B cell (primary cell): ENCODE measurements around the gene MRPL33. TPM values are rescaled to one million over a fixed set of nuclear protein-coding genes. Genes with fewer than 3 reads are reported as not detected.

Experiments used
- ATAC-seq: fragments of 200-7000 bp; cut with Tn5 transposase; one replicate; pipeline ENCODE4 v1.10.0; 2021; ENCODE audit warnings: low read depth, mild to moderate bottlenecking, moderate number of reproducible peaks, moderate library complexity
- CTCF ChIA-PET: fragments of 350-600 bp; sonication (Branson Sonifier 250); formaldehyde crosslinking; loops from one replicate; lab custom pipeline; 2021; ENCODE audit warnings: antibody characterized with exemption, inconsistent platforms; lab: Charles Lee
- POLR2A ChIA-PET: fragments of 350-600 bp; sonication (Branson Sonifier 250); formaldehyde crosslinking; loops from one replicate; lab custom pipeline; 2021; ENCODE audit warnings: antibody characterized with exemption; lab: Charles Lee
- DNase-seq: peaks from one replicate; pipeline ENCODE4 v3.0.0; 2013
- H2AFZ ChIP-seq: 2 replicates; pipeline ENCODE4 v1.6.1; 2012; ENCODE audit warnings: mild to moderate bottlenecking, low read depth, low read length; ENCODE audit not compliant: insufficient read depth, poor library complexity, severe bottlenecking
- H3K27ac ChIP-seq, 2 donors: 1 replicate in 1 of 2; 2 replicates in 1 of 2; pipeline ENCODE4 v1.5.1; 2012 to 2013; ENCODE audit warnings: low read length in 2 of 2, mild to moderate bottlenecking in 2 of 2, moderate library complexity in 1 of 2
- H3K27me3 ChIP-seq, 4 experiments: fragments of 200-600 bp in 1 of 4; sonication (generic) in 1 of 4; replicated peaks in 1 of 4; 1 replicate in 2 of 4; 2 replicates in 2 of 4; pipeline versions ENCODE4 v1.6.1 to v1.7.0; 2013 to 2016; ENCODE audit warnings: low read length in 3 of 4, mild to moderate bottlenecking in 2 of 4, mixed read lengths in 1 of 4, moderate library complexity in 1 of 4; ENCODE audit not compliant: insufficient read depth in 4 of 4, control insufficient read depth in 3 of 4; ENCODE audit errors: control extremely low read depth in 1 of 4
- H3K36me3 ChIP-seq, 2 experiments: replicated peaks in 1 of 2; 1 replicate in 1 of 2; 2 replicates in 1 of 2; pipeline versions ENCODE4 v1.6.1 to v1.7.1; 2013; ENCODE audit warnings: low read length in 1 of 2; ENCODE audit not compliant: insufficient read depth in 2 of 2, control insufficient read depth in 1 of 2; ENCODE audit errors: control extremely low read depth in 1 of 2, extremely low read depth in 1 of 2
- H3K4me1 ChIP-seq, 2 donors: fragments of 200-600 bp in 1 of 2; sonication (generic) in 1 of 2; 1 replicate in 1 of 2; 2 replicates in 1 of 2; pipeline versions ENCODE4 v1.5.1 to v1.6.1; 2013 to 2017; ENCODE audit warnings: low read length in 2 of 2; ENCODE audit not compliant: control insufficient read depth in 2 of 2, insufficient read depth in 2 of 2
- H3K4me2 ChIP-seq: replicated peaks from 2 replicates; pipeline ENCODE3; 2012; ENCODE audit warnings: mild to moderate bottlenecking, low read depth, low read length; ENCODE audit not compliant: poor library complexity, severe bottlenecking
- H3K4me3 ChIP-seq, 5 experiments: fragments of 200-600 bp in 1 of 5; sonication (generic) in 1 of 5; 1 replicate in 3 of 5; 2 replicates in 2 of 5; pipeline versions ENCODE4 v1.5.1 to v1.7.0; 2011 to 2016; ENCODE audit warnings: low read length in 4 of 5, mild to moderate bottlenecking in 4 of 5, low read depth in 2 of 5, control low read depth in 1 of 5, moderate library complexity in 1 of 5; ENCODE audit not compliant: insufficient read depth in 1 of 5; ENCODE audit errors: control extremely low read depth in 1 of 5, extremely low read depth in 1 of 5
- H3K79me2 ChIP-seq: fragments of 200-600 bp; sonication (generic); one replicate; pipeline ENCODE4 v1.6.0; 2016; ENCODE audit warnings: low read length; ENCODE audit not compliant: control insufficient read depth, insufficient read depth
- H3K9ac ChIP-seq: fragments of 200-600 bp; sonication (generic); 2 replicates; pipeline ENCODE4 v1.6.1; 2017; ENCODE audit warnings: mild to moderate bottlenecking, low read length, moderate library complexity
- H3K9me3 ChIP-seq, 3 donors: one replicate each; pipeline versions ENCODE4 v1.6.1 to v1.7.1; 2013; ENCODE audit warnings: low read length in 2 of 3; ENCODE audit not compliant: control insufficient read depth in 2 of 3, insufficient read depth in 1 of 3; ENCODE audit errors: control extremely low read depth in 1 of 3
- H4K20me1 ChIP-seq: 2 replicates; pipeline ENCODE4 v1.6.0; 2012; ENCODE audit warnings: mild to moderate bottlenecking, low read length; ENCODE audit not compliant: insufficient read depth, control insufficient read depth, poor library complexity, severe bottlenecking
- H3K27ac Mint-ChIP-seq: one replicate; pipeline ENCODE4 v1.8.0; 2021; ENCODE audit warnings: mixed read lengths
- H3K27me3 Mint-ChIP-seq: one replicate; pipeline ENCODE4 v1.8.0; 2021; ENCODE audit warnings: mixed read lengths
- H3K4me1 Mint-ChIP-seq: one replicate; pipeline ENCODE4 v1.8.0; 2021; ENCODE audit warnings: mixed read lengths
- H3K4me3 Mint-ChIP-seq: one replicate; pipeline ENCODE4 v1.8.0; 2021; ENCODE audit warnings: mixed read lengths
- H3K9me3 Mint-ChIP-seq: one replicate; pipeline ENCODE4 v1.8.0; 2022; ENCODE audit warnings: mixed read lengths; ENCODE audit not compliant: insufficient read depth
- CTCF ChIP-seq: fragments of 200-600 bp; IDR thresholded peaks from one replicate; pipeline ENCODE4 v1.8.0; 2022; ENCODE audit warnings: antibody characterized with exemption, mild to moderate bottlenecking
- EZH2 ChIP-seq: IDR thresholded peaks from 2 replicates; pipeline ENCODE4 v1.6.1; 2012; ENCODE audit warnings: borderline replicate concordance, low read depth, mild to moderate bottlenecking, moderate library complexity, low read length; ENCODE audit not compliant: insufficient read depth, poor library complexity, severe bottlenecking
- WGBS: methylation state at CpG from one replicate; pipeline ENCODE4 v1.1.5; 2013; ENCODE audit warnings: missing lambda C conversion rate; ENCODE audit not compliant: insufficient coverage; 5-methylcytosine and 5-hydroxymethylcytosine counted together
- intact Hi-C: fragments of 100-400 bp; cut with micrococcal nuclease; formaldehyde crosslinking; loops from one replicate; pipeline ENCODE4 v1.10.0; 2022
- polyA plus RNA-seq: library from polyadenylated mRNA; depleted of rRNA; stranded (reverse); fragments of >200 nt; gene quantifications from 2 replicates; pipeline ENCODE4 v1.2.3, GENCODE V29; 2012
- total RNA-seq, 2 donors: library from RNA; stranded (reverse); fragments of 120-200 nt in 1 of 2; gene quantifications; 1 replicate in 1 of 2; 2 replicates in 1 of 2; pipeline versions ENCODE4 v1.2.3 to v1.2.4, GENCODE V29; 2013 to 2022

MRPL33 gene
- total and polyA plus RNA-seq, 2 donors (not counting 1 experiment from before 2014, with no cell fraction given): 14.4 to 26.5 TPM

GRCh38 chr2:27756544-27757498 lies 14.7 kb upstream of the MRPL33 start:
- peaks cover 28% of the 10 kb centered on the region for H3K27me3 Mint-ChIP-seq
- Histone ChIP-seq H3K9ac (no peak overlapping the region), H3K36me3 (no peaks in the 10 kb centered on the region), H2AFZ (no peak overlapping the region), H3K4me2 (no peak overlapping the region), H4K20me1 (no peaks in the 10 kb centered on the region), H3K4me1 (no peaks in the 10 kb centered on the region), H3K27ac (no peak overlapping the region), H3K27me3 (peaks cover 0 to 17% (median 1%) of the 10 kb centered on the region in 4 experiments), H3K79me2 (no peaks in the 10 kb centered on the region), H3K4me3 (no peak overlapping the region), H3K9me3 (no peaks in the 10 kb centered on the region)
- WGBS: 51% methylated on average over 4 of the region's 8 CpGs
- ChIA-PET CTCF (no interaction called here), POLR2A (no interaction called here)
- H3K4me1 Mint-ChIP-seq: no peaks in the 10 kb centered on the region
- no peak overlapping the region for H3K4me3 Mint-ChIP-seq
- no peak for ATAC-seq
- DNase-seq: no peak
- H3K27ac Mint-ChIP-seq: no peak overlapping the region
- TF ChIP-seq EZH2: no peak
- TF ChIP-seq CTCF: no peak
- intact Hi-C loops: no loop called here
- H3K9me3 Mint-ChIP-seq: no peaks in the 10 kb centered on the region
